BLaER1 (cell line): ENCODE results near the gene ZNF431.
"Not testable (repeated sequence)": the region's sequence is repeated elsewhere in the genome, so short reads cannot be mapped to it uniquely, and the experiment has no call there.

Experiments used
- H3K27ac ChIP-seq: shearing (Covaris generic); formaldehyde crosslinking; 2 replicates; pipeline ENCODE4 v1.8.1; 2022
- H3K27me3 ChIP-seq: shearing (Covaris generic); formaldehyde crosslinking; 2 replicates; pipeline ENCODE4 v1.8.1; 2022
- H3K36me3 ChIP-seq: shearing (Covaris generic); formaldehyde crosslinking; 2 replicates; pipeline ENCODE4 v1.8.1; 2022
- H3K4me1 ChIP-seq: shearing (Covaris generic); formaldehyde crosslinking; 2 replicates; pipeline ENCODE4 v1.8.1; 2022
- H3K4me2 ChIP-seq: shearing (Covaris generic); formaldehyde crosslinking; 2 replicates; pipeline ENCODE4 v1.8.1; 2022
- H3K4me3 ChIP-seq: shearing (Covaris generic); formaldehyde crosslinking; 2 replicates; pipeline ENCODE4 v1.8.1; 2022
- H3K9ac ChIP-seq: shearing (Covaris generic); formaldehyde crosslinking; 2 replicates; pipeline ENCODE4 v1.8.1; 2022
- H3K9me3 ChIP-seq: shearing (Covaris generic); formaldehyde crosslinking; 2 replicates; pipeline ENCODE4 v1.8.1; 2022
- H4K20me1 ChIP-seq: shearing (Covaris generic); formaldehyde crosslinking; 2 replicates; pipeline ENCODE4 v1.8.1; 2022
- Cebpa-rat ChIP-seq: shearing (Covaris generic); IDR thresholded peaks from 2 replicates; pipeline ENCODE4 v1.8.1; 2022

The ZNF431 gene

GRCh38 chr19:21202865-21203494 lies 61.1 kb downstream of the ZNF431 start:
- H3K27me3 ChIP-seq = no peaks in the 10 kb centered on the region
- H4K20me1 ChIP-seq = no peaks in the 10 kb centered on the region
- no peak for TF ChIP-seq Cebpa-rat

DNA sequence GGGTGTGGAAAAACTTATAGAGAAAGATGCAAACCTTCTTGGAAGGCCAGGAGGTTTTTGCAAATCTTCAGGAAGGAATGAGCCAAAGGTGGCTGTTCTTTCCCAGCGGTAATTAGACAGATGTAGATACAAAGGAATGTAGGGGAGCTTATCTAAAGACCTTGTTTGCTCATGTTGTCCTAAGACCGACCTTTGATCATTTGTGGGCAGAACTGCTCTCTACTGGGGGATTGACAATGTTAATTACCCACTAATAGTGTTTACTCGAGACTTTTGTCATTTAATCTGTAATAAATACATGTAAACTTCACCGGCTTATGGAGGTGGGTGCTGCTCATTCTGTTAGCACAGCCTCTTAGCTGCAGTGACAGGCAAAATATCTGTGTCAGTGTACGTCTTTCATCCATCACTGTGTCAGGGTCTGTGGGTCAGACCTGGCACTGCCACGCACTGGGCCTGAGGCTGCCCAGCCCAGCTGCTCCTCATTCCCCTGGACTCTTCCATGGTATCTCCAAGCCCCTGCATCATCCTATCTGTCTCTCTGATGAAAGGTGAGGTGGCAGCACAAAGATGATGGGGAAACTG lies 68.3 kb downstream of the ZNF431 start:
- no peaks in the 10 kb centered on the region for H3K36me3 ChIP-seq
- no peaks in the 10 kb centered on the region for H3K27me3 ChIP-seq
- no peak overlapping the region for H3K27ac ChIP-seq
- peaks cover 43% of the 10 kb centered on the region for H3K9me3 ChIP-seq
- no peak overlapping the region for H3K4me3 ChIP-seq
- no peaks in the 10 kb centered on the region for H3K4me1 ChIP-seq
- H4K20me1 ChIP-seq = no peaks in the 10 kb centered on the region
- no peak for TF ChIP-seq Cebpa-rat
- no peak overlapping the region for H3K9ac ChIP-seq
- H3K4me2 ChIP-seq = no peak overlapping the region

More at GRCh38 chr19:21202865-21203494, 61.1 kb downstream of the ZNF431 start:
- Histone ChIP-seq H3K9me3 (peaks cover 21% of the 10 kb centered on the region), H3K4me1 (no peaks in the 10 kb centered on the region), H3K27ac (no peak overlapping the region), H3K36me3 (no peaks in the 10 kb centered on the region), H3K4me2 (no peak overlapping the region), H3K9ac (no peak overlapping the region), H3K4me3 (no peak overlapping the region)

GRCh38 chr19:21221693-21222092 lies 79.9 kb downstream of the ZNF431 start:
- Histone ChIP-seq H4K20me1 (no peaks in the 10 kb centered on the region), H3K27me3 (no peaks in the 10 kb centered on the region), H3K4me1 (no peaks in the 10 kb centered on the region), H3K27ac (no peak overlapping the region), H3K4me2 (no peak overlapping the region), H3K4me3 (no peak overlapping the region), H3K9ac (no peak overlapping the region), H3K36me3 (no peaks in the 10 kb centered on the region), H3K9me3 (peaks cover 15% of the 10 kb centered on the region; the same call in 1 of the 2 replicates)
- no peak for TF ChIP-seq Cebpa-rat

DNA sequence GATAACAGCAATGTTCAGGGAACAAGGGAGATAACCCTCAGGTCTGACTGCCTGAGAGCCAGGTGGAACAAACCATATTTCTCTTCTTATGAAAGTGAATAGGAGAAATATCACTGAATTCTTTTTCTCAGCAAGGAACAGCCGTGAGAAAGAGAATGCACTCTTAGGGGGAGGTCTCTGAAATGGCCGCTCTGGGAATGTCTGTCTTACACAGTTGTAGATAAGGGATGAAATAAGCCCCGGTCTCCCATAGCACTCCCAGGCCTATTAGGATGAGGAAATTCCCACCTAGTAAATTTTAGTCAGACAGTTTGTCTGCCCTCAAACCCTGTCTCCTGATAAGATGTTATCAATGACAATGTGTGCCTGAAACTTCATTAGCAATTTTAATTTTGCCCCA lies 88.1 kb downstream of the ZNF431 start:
- not testable (repeated sequence) for H3K4me2 ChIP-seq, H3K9ac ChIP-seq, H3K36me3 ChIP-seq, H3K27ac ChIP-seq, H3K4me3 ChIP-seq, H3K27me3 ChIP-seq, H4K20me1 ChIP-seq, H3K4me1 ChIP-seq
- peaks cover 53% of the 10 kb centered on the region for H3K9me3 ChIP-seq

DNA sequence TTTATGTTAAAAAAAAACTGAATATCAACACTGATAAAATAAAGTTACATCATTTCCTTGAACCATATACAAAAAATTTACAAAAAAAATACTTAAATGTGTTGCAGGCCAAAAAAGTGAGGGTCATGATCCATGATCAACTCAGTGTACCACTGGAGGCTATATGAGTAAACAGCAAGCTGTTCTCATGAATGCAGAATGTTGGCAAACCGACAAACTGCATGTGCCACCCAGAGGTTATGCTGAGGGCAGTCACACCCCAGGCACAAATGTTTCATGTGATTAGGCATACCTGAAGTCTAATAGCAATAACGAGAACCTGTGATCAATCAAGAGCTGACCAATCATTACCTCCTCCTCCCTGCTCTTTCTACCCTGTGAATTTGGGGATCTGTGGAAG lies 91.9 kb downstream of the ZNF431 start:
- no peaks in the 10 kb centered on the region for H4K20me1 ChIP-seq
- no peak overlapping the region for H3K4me3 ChIP-seq
- no peak overlapping the region for H3K27ac ChIP-seq
- H3K4me1 ChIP-seq = no peaks in the 10 kb centered on the region
- H3K36me3 ChIP-seq = no peaks in the 10 kb centered on the region
- no peak overlapping the region for H3K9ac ChIP-seq
- peaks cover 39% of the 10 kb centered on the region for H3K9me3 ChIP-seq
- no peaks in the 10 kb centered on the region for H3K27me3 ChIP-seq
- H3K4me2 ChIP-seq = no peak overlapping the region
- TF ChIP-seq Cebpa-rat = no peak

GRCh38 chr19:21236751-21237150 lies 94.9 kb downstream of the ZNF431 start:
- not testable (repeated sequence) for H3K27ac ChIP-seq, H3K9me3 ChIP-seq, H3K9ac ChIP-seq, H3K4me1 ChIP-seq, H3K4me3 ChIP-seq, H4K20me1 ChIP-seq, H3K36me3 ChIP-seq, H3K4me2 ChIP-seq, H3K27me3 ChIP-seq

DNA sequence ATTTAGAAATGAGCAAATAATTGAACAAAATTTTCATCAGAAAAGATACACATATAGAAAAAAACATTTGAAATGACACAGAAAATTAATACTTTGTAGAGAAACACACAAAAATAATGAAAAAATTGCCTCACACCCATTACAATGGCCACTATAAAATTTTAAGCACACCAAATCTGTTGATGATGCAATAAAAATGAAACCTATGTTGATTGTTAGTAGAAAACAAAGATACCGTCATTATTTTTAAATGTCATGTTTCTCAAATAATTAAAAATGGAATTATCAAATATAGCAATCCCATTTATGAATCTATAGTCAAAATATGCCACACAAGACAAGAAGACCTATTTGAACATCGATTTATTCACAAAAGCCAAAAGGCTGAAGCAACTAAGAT lies 96.8 kb downstream of the ZNF431 start:
- no peaks in the 10 kb centered on the region for H4K20me1 ChIP-seq

More for the DNA sequence above, 96.8 kb downstream of the ZNF431 start:
- TF ChIP-seq Cebpa-rat = no peak
- Histone ChIP-seq H3K9ac (no peak overlapping the region), H3K4me2 (no peak overlapping the region), H3K27ac (no peak overlapping the region), H3K4me1 (no peaks in the 10 kb centered on the region), H3K36me3 (no peaks in the 10 kb centered on the region), H3K4me3 (no peak overlapping the region), H3K9me3 (peaks cover 6% of the 10 kb centered on the region; the same call in 1 of the 2 replicates), H3K27me3 (no peaks in the 10 kb centered on the region)
